Activated naive CD8-positive, alpha-beta T cell treated with anti-CD3 and anti-CD28 coated beads for 36 hours (primary cell): Measurements from ENCODE around the gene GNAS-AS1. TPM values are rescaled to one million over a fixed set of nuclear protein-coding genes. Genes with fewer than 3 reads are reported as not detected.

Experiments
- DNase-seq: peaks from one replicate; pipeline ENCODE4 v3.0.0; 2021
- H3K27ac Mint-ChIP-seq: one replicate; pipeline ENCODE4 v1.8.0; 2022; ENCODE audit warnings: mild to moderate bottlenecking, moderate library complexity, mixed read lengths
- H3K27me3 Mint-ChIP-seq: one replicate; pipeline ENCODE4 v1.8.0; 2022; ENCODE audit warnings: mild to moderate bottlenecking, mixed read lengths
- H3K36me3 Mint-ChIP-seq: one replicate; pipeline ENCODE4 v1.8.0; 2021; ENCODE audit warnings: mild to moderate bottlenecking, mixed read lengths
- H3K4me1 Mint-ChIP-seq: one replicate; pipeline ENCODE4 v1.8.0; 2021; ENCODE audit warnings: mixed read lengths
- H3K4me3 Mint-ChIP-seq: one replicate; pipeline ENCODE4 v1.8.0; 2022; ENCODE audit warnings: mild to moderate bottlenecking, moderate library complexity, mixed read lengths
- H3K9me3 Mint-ChIP-seq: one replicate; pipeline ENCODE4 v1.8.0; 2022; ENCODE audit warnings: mixed read lengths
- total RNA-seq, 2 experiments: library from RNA; stranded (reverse); gene quantifications; one replicate each; pipeline ENCODE4 v1.2.3, GENCODE V29; 2021

GNAS-AS1 gene
- total RNA-seq, 2 experiments from 2014 or later: 1.0 to 1.3 TPM

DNA sequence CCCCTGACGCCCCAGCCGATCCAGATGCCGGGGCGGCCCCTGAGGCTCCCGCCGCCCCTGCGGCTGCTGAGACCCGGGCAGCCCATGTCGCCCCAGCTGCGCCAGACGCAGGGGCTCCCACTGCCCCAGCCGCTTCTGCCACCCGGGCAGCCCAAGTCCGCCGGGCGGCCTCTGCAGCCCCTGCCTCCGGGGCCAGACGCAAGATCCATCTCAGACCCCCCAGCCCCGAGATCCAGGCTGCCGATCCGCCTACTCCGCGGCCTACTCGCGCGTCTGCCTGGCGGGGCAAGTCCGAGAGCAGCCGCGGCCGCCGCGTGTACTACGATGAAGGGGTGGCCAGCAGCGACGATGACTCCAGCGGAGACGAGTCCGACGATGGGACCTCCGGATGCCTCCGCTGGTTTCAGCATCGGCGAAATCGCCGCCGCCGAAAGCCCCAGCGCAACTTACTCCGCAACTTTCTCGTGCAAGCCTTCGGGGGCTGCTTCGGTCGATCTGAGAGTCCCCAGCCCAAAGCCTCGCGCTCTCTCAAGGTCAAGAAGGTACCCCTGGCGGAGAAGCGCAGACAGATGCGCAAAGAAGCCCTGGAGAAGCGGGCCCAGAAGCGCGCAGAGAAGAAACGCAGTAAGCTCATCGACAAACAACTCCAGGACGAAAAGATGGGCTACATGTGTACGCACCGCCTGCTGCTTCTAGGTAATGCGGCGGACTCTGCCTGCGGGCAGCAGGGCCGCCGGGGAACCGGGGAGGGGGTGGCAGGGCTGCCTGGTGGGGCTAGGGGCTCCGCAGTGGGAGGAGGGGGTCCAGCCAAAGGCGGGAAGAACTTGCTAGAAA is 4.2 kb upstream of the GNAS-AS1 start:
- H3K4me1 Mint-ChIP-seq: peaks cover 10% of the 10 kb centered on the region
- H3K27me3 Mint-ChIP-seq: peaks cover 72% of the 10 kb centered on the region
- no peak overlapping the region for H3K27ac Mint-ChIP-seq
- no peak for DNase-seq
- no peaks in the 10 kb centered on the region for H3K9me3 Mint-ChIP-seq
- H3K4me3 Mint-ChIP-seq: peak overlapping the region; percentile 45
- H3K36me3 Mint-ChIP-seq: no peaks in the 10 kb centered on the region

GRCh38 chr20:58853976-58854637 is 3.4 kb upstream of the GNAS-AS1 start:
- Mint-ChIP-seq H3K4me3 (peak overlapping the region; percentile 47), H3K27me3 (peaks cover 74% of the 10 kb centered on the region), H3K27ac (no peak overlapping the region), H3K36me3 (no peaks in the 10 kb centered on the region), H3K9me3 (no peaks in the 10 kb centered on the region), H3K4me1 (peaks cover 18% of the 10 kb centered on the region)
- no peak for DNase-seq

GRCh38 chr20:58853466-58853865 is 2.8 kb upstream of the GNAS-AS1 start:
- H3K27me3 Mint-ChIP-seq: peaks cover 71% of the 10 kb centered on the region
- peaks cover 20% of the 10 kb centered on the region for H3K4me1 Mint-ChIP-seq
- no peak overlapping the region for H3K27ac Mint-ChIP-seq

DNA sequence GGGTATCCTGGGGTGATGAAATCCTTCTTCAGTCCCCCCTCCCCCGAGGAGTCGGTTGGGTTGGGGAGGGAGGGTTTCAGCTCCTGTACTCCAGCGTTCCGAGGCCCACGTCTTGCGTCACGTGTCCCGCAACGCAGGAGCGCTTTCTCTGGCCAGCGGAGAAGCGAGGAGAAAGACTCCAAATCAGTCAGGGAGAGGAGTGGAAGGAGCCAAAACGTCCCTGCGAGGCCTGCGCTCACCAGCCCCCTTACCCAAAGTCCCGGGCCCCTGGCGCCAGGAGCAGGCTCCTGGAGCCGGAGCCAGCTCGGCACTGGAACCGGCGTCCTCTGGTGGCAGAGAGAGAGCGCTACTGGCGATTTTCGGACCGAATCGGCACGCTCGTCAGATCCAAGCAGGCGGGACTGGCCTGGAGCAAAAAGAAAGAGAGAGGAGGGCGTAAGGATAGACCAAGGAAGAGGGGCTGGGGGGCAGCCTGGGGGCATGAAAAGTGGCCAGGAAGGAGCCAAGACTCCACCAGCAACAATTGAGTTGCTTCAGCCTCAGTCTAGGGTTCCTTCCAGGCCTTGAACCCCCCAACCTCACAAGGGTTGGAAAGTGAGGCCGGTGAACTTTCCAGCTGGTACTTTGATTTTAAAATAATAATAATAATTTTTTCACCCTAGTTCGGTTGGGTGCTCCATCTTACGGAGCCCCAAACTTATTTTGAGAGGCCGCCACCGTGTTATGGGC is 2.0 kb upstream of the GNAS-AS1 start, which contains the start of gene GNAS:
GNAS (plus strand) TSS at position 174 of the 729 bp plus-strand sequence.
- H3K36me3 Mint-ChIP-seq: no peaks in the 10 kb centered on the region
- H3K27me3 Mint-ChIP-seq: peaks cover 64% of the 10 kb centered on the region
- H3K4me1 Mint-ChIP-seq: peaks cover 26% of the 10 kb centered on the region
- H3K4me3 Mint-ChIP-seq: peak within 1 kb of the TSS; percentile 84
- no peak within 1 kb of the TSS for H3K27ac Mint-ChIP-seq
- DNase-seq: peak; percentile 59
- H3K9me3 Mint-ChIP-seq: no peaks in the 10 kb centered on the region

More at GRCh38 chr20:58853466-58853865, 2.8 kb upstream of the GNAS-AS1 start:
- no peaks in the 10 kb centered on the region for H3K9me3 Mint-ChIP-seq
- no peaks in the 10 kb centered on the region for H3K36me3 Mint-ChIP-seq
- H3K4me3 Mint-ChIP-seq: no peak overlapping the region
- DNase-seq: no peak

- Mint-ChIP-seq H3K27me3 (peaks cover 60% of the 10 kb centered on the region), H3K27ac (no peak overlapping the region), H3K4me1 (peaks cover 31% of the 10 kb centered on the region), H3K36me3 (no peaks in the 10 kb centered on the region), H3K4me3 (peak overlapping the region; percentile 84), H3K9me3 (no peaks in the 10 kb centered on the region)
- DNase-seq: no peak
These were observed 1.3 kb upstream of the GNAS-AS1 start for GRCh38 chr20:58851969-58852458.

GRCh38 chr20:58851221-58851968 is 693 bp upstream of the GNAS-AS1 start:
- H3K4me3 Mint-ChIP-seq: peak overlapping the region; percentile 84
- no peak overlapping the region for H3K27ac Mint-ChIP-seq
- no peaks in the 10 kb centered on the region for H3K9me3 Mint-ChIP-seq
- peaks cover 58% of the 10 kb centered on the region for H3K27me3 Mint-ChIP-seq
- no peak for DNase-seq
- H3K36me3 Mint-ChIP-seq: no peaks in the 10 kb centered on the region
- H3K4me1 Mint-ChIP-seq: peaks cover 34% of the 10 kb centered on the region

- no peak overlapping the region for H3K4me3 Mint-ChIP-seq
- peaks cover 33% of the 10 kb centered on the region for H3K4me1 Mint-ChIP-seq
- no peaks in the 10 kb centered on the region for H3K36me3 Mint-ChIP-seq
- no peak overlapping the region for H3K27ac Mint-ChIP-seq
- DNase-seq: no peak
- peaks cover 69% of the 10 kb centered on the region for H3K27me3 Mint-ChIP-seq
- H3K9me3 Mint-ChIP-seq: no peaks in the 10 kb centered on the region
These were observed 3.2 kb downstream of the GNAS-AS1 start for GRCh38 chr20:58847463-58847862.

DNA sequence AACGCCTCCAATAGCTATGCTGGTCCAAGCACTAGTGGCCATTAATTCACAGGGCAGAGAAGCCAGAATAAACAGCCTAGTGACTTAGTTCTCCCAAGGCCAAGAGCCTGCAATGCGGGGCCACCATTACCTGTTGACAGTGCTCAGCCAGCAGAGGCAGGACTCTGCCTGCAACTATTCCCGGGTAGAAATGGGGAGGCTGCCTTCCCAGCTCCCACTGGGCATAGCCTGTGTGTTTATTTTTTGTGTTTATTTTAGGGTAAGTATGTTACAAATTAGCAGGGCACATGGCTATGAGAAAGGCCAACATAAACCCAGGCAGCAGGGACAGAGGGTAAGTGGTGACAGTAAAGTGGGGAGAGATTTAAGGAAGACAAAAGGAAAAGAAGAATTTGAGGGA is 5.0 kb downstream of the GNAS-AS1 start:
- peaks cover 2% of the 10 kb centered on the region for H3K36me3 Mint-ChIP-seq
- H3K9me3 Mint-ChIP-seq: no peaks in the 10 kb centered on the region
- H3K4me3 Mint-ChIP-seq: no peak overlapping the region
- DNase-seq: no peak
- H3K27ac Mint-ChIP-seq: no peak overlapping the region
- peaks cover 76% of the 10 kb centered on the region for H3K27me3 Mint-ChIP-seq
- H3K4me1 Mint-ChIP-seq: peaks cover 32% of the 10 kb centered on the region

- no peak overlapping the region for H3K27ac Mint-ChIP-seq
- H3K36me3 Mint-ChIP-seq: peaks cover 2% of the 10 kb centered on the region
- no peaks in the 10 kb centered on the region for H3K9me3 Mint-ChIP-seq
- H3K4me3 Mint-ChIP-seq: no peak overlapping the region
- peaks cover 81% of the 10 kb centered on the region for H3K27me3 Mint-ChIP-seq
- no peak for DNase-seq
- peaks cover 17% of the 10 kb centered on the region for H3K4me1 Mint-ChIP-seq
These were observed 7.6 kb downstream of the GNAS-AS1 start for GRCh38 chr20:58843128-58843556.

- peaks cover 89% of the 10 kb centered on the region for H3K27me3 Mint-ChIP-seq
- peaks cover 10% of the 10 kb centered on the region for H3K4me1 Mint-ChIP-seq
- H3K4me3 Mint-ChIP-seq: no peak overlapping the region
- H3K36me3 Mint-ChIP-seq: peaks cover 2% of the 10 kb centered on the region
- no peak overlapping the region for H3K27ac Mint-ChIP-seq
- H3K9me3 Mint-ChIP-seq: no peaks in the 10 kb centered on the region
- DNase-seq: no peak
These were observed 8.4 kb downstream of the GNAS-AS1 start for GRCh38 chr20:58842276-58842675.

GRCh38 chr20:58841539-58842264 is 9.0 kb downstream of the GNAS-AS1 start:
- no peak overlapping the region for H3K27ac Mint-ChIP-seq
- peaks cover 85% of the 10 kb centered on the region for H3K27me3 Mint-ChIP-seq
- peaks cover 2% of the 10 kb centered on the region for H3K36me3 Mint-ChIP-seq
- peaks cover 6% of the 10 kb centered on the region for H3K4me1 Mint-ChIP-seq
- DNase-seq: no peak
- H3K4me3 Mint-ChIP-seq: no peak overlapping the region
- no peaks in the 10 kb centered on the region for H3K9me3 Mint-ChIP-seq

GRCh38 chr20:58840816-58841538 is 9.7 kb downstream of the GNAS-AS1 start:
- peaks cover 88% of the 10 kb centered on the region for H3K27me3 Mint-ChIP-seq
- no peaks in the 10 kb centered on the region for H3K9me3 Mint-ChIP-seq
- peaks cover 6% of the 10 kb centered on the region for H3K4me1 Mint-ChIP-seq
- H3K4me3 Mint-ChIP-seq: no peak overlapping the region
- peaks cover 2% of the 10 kb centered on the region for H3K36me3 Mint-ChIP-seq
- no peak overlapping the region for H3K27ac Mint-ChIP-seq
- no peak for DNase-seq

DNA sequence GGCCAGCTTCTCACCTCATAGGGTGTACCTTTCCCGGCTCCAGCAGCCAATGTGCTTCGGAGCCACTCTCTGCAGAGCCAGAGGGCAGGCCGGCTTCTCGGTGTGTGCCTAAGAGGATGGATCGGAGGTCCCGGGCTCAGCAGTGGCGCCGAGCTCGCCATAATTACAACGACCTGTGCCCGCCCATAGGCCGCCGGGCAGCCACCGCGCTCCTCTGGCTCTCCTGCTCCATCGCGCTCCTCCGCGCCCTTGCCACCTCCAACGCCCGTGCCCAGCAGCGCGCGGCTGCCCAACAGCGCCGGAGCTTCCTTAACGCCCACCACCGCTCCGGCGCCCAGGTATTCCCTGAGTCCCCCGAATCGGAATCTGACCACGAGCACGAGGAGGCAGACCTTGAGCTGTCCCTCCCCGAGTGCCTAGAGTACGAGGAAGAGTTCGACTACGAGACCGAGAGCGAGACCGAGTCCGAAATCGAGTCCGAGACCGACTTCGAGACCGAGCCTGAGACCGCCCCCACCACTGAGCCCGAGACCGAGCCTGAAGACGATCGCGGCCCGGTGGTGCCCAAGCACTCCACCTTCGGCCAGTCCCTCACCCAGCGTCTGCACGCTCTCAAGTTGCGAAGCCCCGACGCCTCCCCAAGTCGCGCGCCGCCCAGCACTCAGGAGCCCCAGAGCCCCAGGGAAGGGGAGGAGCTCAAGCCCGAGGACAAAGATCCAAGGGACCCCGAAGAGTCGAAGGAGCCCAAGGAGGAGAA is 10.5 kb downstream of the GNAS-AS1 start:
- DNase-seq: no peak
- peaks cover 88% of the 10 kb centered on the region for H3K27me3 Mint-ChIP-seq
- H3K4me3 Mint-ChIP-seq: peak overlapping the region; percentile 58
- H3K27ac Mint-ChIP-seq: no peak overlapping the region
- peaks cover 7% of the 10 kb centered on the region for H3K4me1 Mint-ChIP-seq
- H3K9me3 Mint-ChIP-seq: no peaks in the 10 kb centered on the region
- peaks cover 2% of the 10 kb centered on the region for H3K36me3 Mint-ChIP-seq
